Trophoblast cell (in vitro differentiated cells and primary cell): ENCODE results near the gene TMEM178B.

Experiments
- DNase-seq, 2 donors: peaks; one replicate each; pipeline ENCODE4 v3.0.0-alpha.2; 2016
- H2AFZ ChIP-seq: 2 replicates; pipeline ENCODE4 v1.6.1; 2013; ENCODE audit warnings: low read length, moderate library complexity, mild to moderate bottlenecking; ENCODE audit not compliant: insufficient read depth, poor library complexity
- H2AK5ac ChIP-seq: 2 replicates; pipeline ENCODE4 v1.6.1; 2013; ENCODE audit warnings: mild to moderate bottlenecking, low read length
- H2BK120ac ChIP-seq: 2 replicates; pipeline ENCODE4 v1.6.1; 2013; ENCODE audit warnings: low read length, mild to moderate bottlenecking, moderate library complexity; ENCODE audit not compliant: insufficient read depth, poor library complexity
- H2BK12ac ChIP-seq: 2 replicates; pipeline ENCODE4 v1.6.1; 2013; ENCODE audit warnings: mild to moderate bottlenecking, low read length, moderate library complexity
- H2BK5ac ChIP-seq: 2 replicates; pipeline ENCODE4 v1.6.1; 2013; ENCODE audit warnings: low read length, low read depth, moderate library complexity, mild to moderate bottlenecking; ENCODE audit not compliant: poor library complexity
- H3K14ac ChIP-seq: 2 replicates; pipeline ENCODE4 v1.6.1; 2013; ENCODE audit warnings: mild to moderate bottlenecking, low read length
- H3K18ac ChIP-seq: 2 replicates; pipeline ENCODE4 v1.6.1; 2013; ENCODE audit warnings: mild to moderate bottlenecking, low read length
- H3K23ac ChIP-seq: 2 replicates; pipeline ENCODE4 v1.6.1; 2013; ENCODE audit warnings: low read length
- H3K27ac ChIP-seq: 2 replicates; pipeline ENCODE4 v1.5.1; 2013; ENCODE audit warnings: low read depth, mild to moderate bottlenecking, inconsistent platforms, low read length, moderate library complexity
- H3K27me3 ChIP-seq: 2 replicates; pipeline ENCODE4 v1.6.1; 2013; ENCODE audit warnings: inconsistent platforms, mild to moderate bottlenecking, low read length, moderate library complexity; ENCODE audit not compliant: insufficient read depth
- H3K36me3 ChIP-seq, 2 experiments: 1 replicate in 1 of 2; 2 replicates in 1 of 2; pipeline ENCODE4 v1.6.1; 2013; ENCODE audit warnings: low read length in 2 of 2, mild to moderate bottlenecking in 2 of 2, moderate library complexity in 1 of 2; ENCODE audit not compliant: insufficient read depth in 2 of 2, control insufficient read depth in 1 of 2
- H3K4ac ChIP-seq: 2 replicates; pipeline ENCODE4 v1.6.1; 2013; ENCODE audit warnings: low read depth, mild to moderate bottlenecking, low read length, moderate library complexity
- H3K4me1 ChIP-seq, 2 experiments: 1 replicate in 1 of 2; 2 replicates in 1 of 2; pipeline ENCODE4 v1.6.1; 2013; ENCODE audit warnings: low read length in 2 of 2, mild to moderate bottlenecking in 2 of 2, moderate library complexity in 1 of 2; ENCODE audit not compliant: insufficient read depth in 2 of 2, control insufficient read depth in 1 of 2
- H3K4me2 ChIP-seq: 2 replicates; pipeline ENCODE4 v1.6.1; 2013; ENCODE audit warnings: inconsistent platforms, mild to moderate bottlenecking, low read length, moderate library complexity
- H3K4me3 ChIP-seq: 2 replicates; pipeline ENCODE4 v1.5.1; 2013; ENCODE audit warnings: mild to moderate bottlenecking, low read depth, low read length, inconsistent platforms
- H3K79me1 ChIP-seq: one replicate; pipeline ENCODE4 v1.6.1; 2013; ENCODE audit warnings: low read length
- H3K79me2 ChIP-seq: 2 replicates; pipeline ENCODE4 v1.6.1; 2013; ENCODE audit warnings: low read length, mild to moderate bottlenecking; ENCODE audit not compliant: control insufficient read depth, insufficient read depth, poor library complexity
- H3K9ac ChIP-seq: 2 replicates; pipeline ENCODE4 v1.6.1; 2013; ENCODE audit warnings: mild to moderate bottlenecking, low read length
- H3K9me3 ChIP-seq: 2 replicates; pipeline ENCODE4 v1.6.1; 2013; ENCODE audit warnings: low read depth, mild to moderate bottlenecking, control low read depth, inconsistent platforms, low read length; ENCODE audit not compliant: insufficient read depth
- H4K12ac ChIP-seq: 2 replicates; pipeline ENCODE4 v1.6.1; 2013; ENCODE audit warnings: low read depth, mild to moderate bottlenecking, low read length, moderate library complexity
- H4K8ac ChIP-seq: 2 replicates; pipeline ENCODE4 v1.6.1; 2013; ENCODE audit warnings: low read depth, mild to moderate bottlenecking, low read length, moderate library complexity
- H4K91ac ChIP-seq: one replicate; pipeline ENCODE4 v1.6.1; 2013; ENCODE audit warnings: low read depth, mild to moderate bottlenecking, low read length, moderate library complexity
- WGBS: extraction: QIAGEN DNeasy Blood & Tissue Kit; methylation state at CpG from one replicate; pipeline ENCODE4 v1.1.7; 2013; ENCODE audit warnings: missing lambda C conversion rate; ENCODE audit not compliant: insufficient read length, insufficient coverage; ENCODE audit errors: extremely low coverage; 5-methylcytosine and 5-hydroxymethylcytosine counted together

The TMEM178B gene

DNA sequence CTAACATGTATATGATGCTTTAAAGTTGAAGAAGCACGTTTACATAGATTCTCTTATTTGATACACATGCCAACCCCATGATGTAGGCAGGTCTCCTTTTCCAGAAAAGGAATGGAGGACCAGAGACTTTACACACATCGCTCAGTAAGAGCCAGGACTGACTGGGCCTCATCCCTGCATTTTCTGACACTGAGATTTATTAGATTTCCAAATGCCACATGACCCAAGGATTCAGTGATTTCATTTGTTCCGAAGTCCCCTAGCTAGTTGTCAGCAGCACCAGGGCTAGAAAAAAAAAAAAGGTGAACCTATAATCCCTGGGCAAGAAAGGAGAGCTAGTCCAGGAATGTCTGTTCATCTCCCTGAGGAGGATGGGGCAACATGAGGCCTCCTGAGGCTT lies 334.0 kb downstream of the TMEM178B start:
- H3K27me3 ChIP-seq = no peaks in the 10 kb centered on the region
- H4K12ac ChIP-seq = no peak overlapping the region
- H2AFZ ChIP-seq = no peak overlapping the region
- no peaks in the 10 kb centered on the region for H3K79me1 ChIP-seq
- WGBS = no CpG with 5 or more reads among the region's 3 CpGs
- H3K4me3 ChIP-seq = no peak overlapping the region
- H3K23ac ChIP-seq = no peak overlapping the region
- H3K9ac ChIP-seq = no peak overlapping the region
- no peak overlapping the region for H3K4ac ChIP-seq
- H3K27ac ChIP-seq = no peak overlapping the region
- DNase-seq = no peak
- no peaks in the 10 kb centered on the region for H3K36me3 ChIP-seq
- no peak overlapping the region for H3K4me2 ChIP-seq
- no peak overlapping the region for H3K14ac ChIP-seq
- no peak overlapping the region for H2BK120ac ChIP-seq
- H2AK5ac ChIP-seq = no peak overlapping the region
- H3K18ac ChIP-seq = no peak overlapping the region
- no peaks in the 10 kb centered on the region for H3K79me2 ChIP-seq
- H4K91ac ChIP-seq = no peak overlapping the region
- no peak overlapping the region for H2BK5ac ChIP-seq
- no peaks in the 10 kb centered on the region for H3K4me1 ChIP-seq
- no peak overlapping the region for H4K8ac ChIP-seq
- H2BK12ac ChIP-seq = no peak overlapping the region
- peaks cover 2% of the 10 kb centered on the region for H3K9me3 ChIP-seq

DNA sequence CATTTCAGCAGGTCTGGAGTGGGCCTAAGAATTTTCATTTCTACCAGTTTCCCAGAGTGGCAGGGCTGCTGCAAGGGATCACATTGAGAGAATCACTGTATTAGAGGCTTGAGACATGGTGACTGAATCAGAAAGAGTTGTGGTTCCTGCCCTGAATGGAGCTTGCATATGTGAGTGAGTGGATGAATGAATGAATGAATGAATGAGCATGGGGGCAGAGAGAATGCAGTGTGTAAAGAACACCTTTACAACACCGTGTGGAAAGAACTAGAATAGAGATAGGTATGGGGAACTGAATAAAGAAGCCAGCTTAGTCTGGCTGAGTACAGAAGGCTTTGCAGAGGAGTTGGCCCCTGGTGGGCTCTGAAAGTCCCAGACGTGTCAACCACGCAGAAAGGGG lies 334.6 kb downstream of the TMEM178B start:
- Histone ChIP-seq H3K79me1 (no peaks in the 10 kb centered on the region), H3K9me3 (peaks cover 2% of the 10 kb centered on the region), H3K18ac (no peak overlapping the region), H3K36me3 (no peaks in the 10 kb centered on the region), H3K4me3 (no peak overlapping the region), H3K23ac (no peak overlapping the region), H3K4me2 (no peak overlapping the region), H3K4me1 (no peaks in the 10 kb centered on the region), H2BK12ac (no peak overlapping the region), H3K27ac (no peak overlapping the region), H4K12ac (no peak overlapping the region), H2BK120ac (no peak overlapping the region), H3K27me3 (no peaks in the 10 kb centered on the region), H2BK5ac (no peak overlapping the region), H3K79me2 (no peaks in the 10 kb centered on the region), H4K91ac (no peak overlapping the region), H4K8ac (no peak overlapping the region), H3K14ac (no peak overlapping the region), H3K9ac (no peak overlapping the region), H2AFZ (no peak overlapping the region), H3K4ac (no peak overlapping the region), H2AK5ac (no peak overlapping the region)
- DNase-seq = no peak
- whole genome bisulfite sequencing = no CpG with 5 or more reads among the region's 3 CpGs

- no CpG with 5 or more reads among the region's 1 CpG for WGBS
- Histone ChIP-seq H2AK5ac (no peak overlapping the region), H2BK5ac (no peak overlapping the region), H4K8ac (no peak overlapping the region), H3K9me3 (peaks cover 1% of the 10 kb centered on the region), H3K27ac (no peak overlapping the region), H3K79me1 (no peaks in the 10 kb centered on the region), H3K4ac (no peak overlapping the region), H3K4me2 (no peak overlapping the region), H2BK12ac (no peak overlapping the region), H3K14ac (no peak overlapping the region), H3K79me2 (no peaks in the 10 kb centered on the region), H3K4me3 (no peak overlapping the region), H3K27me3 (no peaks in the 10 kb centered on the region), H3K36me3 (no peaks in the 10 kb centered on the region), H2AFZ (no peak overlapping the region), H4K12ac (no peak overlapping the region), H4K91ac (no peak overlapping the region), H3K4me1 (no peaks in the 10 kb centered on the region), H3K9ac (no peak overlapping the region), H3K23ac (no peak overlapping the region), H2BK120ac (no peak overlapping the region), H3K18ac (no peak overlapping the region)
- DNase-seq = no peak
Observed at GRCh38 chr7:141409219-141409618, 335.4 kb downstream of the TMEM178B start.

DNA sequence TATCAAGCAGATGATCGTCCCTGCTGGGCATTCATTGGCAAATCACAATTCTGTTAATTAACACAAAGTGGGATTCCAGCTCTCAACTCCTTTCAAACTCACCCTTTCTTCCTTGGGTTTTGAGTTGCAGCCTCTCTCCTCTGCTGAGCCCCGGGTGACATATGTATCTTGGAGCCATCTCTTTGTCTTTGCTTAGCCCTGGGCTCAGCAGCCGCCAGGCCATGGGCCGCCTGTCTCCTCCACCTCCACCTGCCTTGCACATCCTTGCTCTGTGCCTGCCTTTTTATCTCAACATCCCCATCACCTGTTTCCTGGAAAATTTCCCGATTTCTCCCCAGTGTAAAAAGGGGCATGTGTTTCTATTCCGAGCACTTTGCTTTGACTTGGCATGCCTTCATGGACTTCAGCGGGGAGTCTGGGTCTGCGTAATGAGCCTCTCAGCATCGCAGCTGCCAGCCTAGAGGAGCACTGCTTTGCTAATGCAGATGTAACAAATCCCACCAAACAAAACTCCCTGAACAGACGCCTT lies 336.0 kb downstream of the TMEM178B start:
- Histone ChIP-seq H3K27ac (no peak overlapping the region), H3K4ac (no peak overlapping the region), H2BK120ac (no peak overlapping the region), H3K4me2 (no peak overlapping the region), H2AFZ (no peak overlapping the region), H3K14ac (no peak overlapping the region), H3K79me1 (no peaks in the 10 kb centered on the region), H4K12ac (no peak overlapping the region), H3K9ac (no peak overlapping the region), H3K4me3 (no peak overlapping the region), H3K27me3 (no peaks in the 10 kb centered on the region), H2AK5ac (no peak overlapping the region), H3K23ac (no peak overlapping the region), H3K18ac (no peak overlapping the region), H2BK5ac (no peak overlapping the region), H3K79me2 (no peaks in the 10 kb centered on the region), H3K36me3 (no peaks in the 10 kb centered on the region), H4K8ac (no peak overlapping the region), H3K9me3 (no peaks in the 10 kb centered on the region), H2BK12ac (no peak overlapping the region), H3K4me1 (no peaks in the 10 kb centered on the region), H4K91ac (no peak overlapping the region)
- DNase-seq = no peak
- no CpG with 5 or more reads among the region's 10 CpGs for whole genome bisulfite sequencing
